Hepatocyte (in vitro differentiated cells): ENCODE results near the gene ITPR3. TPM values are rescaled to one million over a fixed set of nuclear protein-coding genes. Genes with fewer than 3 reads are reported as not detected.

ENCODE experiments used
- DNase-seq: peaks from one replicate; pipeline ENCODE4 v3.0.0-alpha.2; 2016; ENCODE audit warnings: low spot score
- H2AFZ ChIP-seq: fragments of 200-600 bp; sonication (generic); 2 replicates; pipeline ENCODE4 v1.6.0; 2016; ENCODE audit warnings: antibody characterized with exemption, mild to moderate bottlenecking
- H3K27ac ChIP-seq: fragments of 200-600 bp; sonication (generic); 2 replicates; pipeline ENCODE4 v1.5.1; 2016; ENCODE audit warnings: mild to moderate bottlenecking
- H3K27me3 ChIP-seq: fragments of 200-600 bp; sonication (generic); 2 replicates; pipeline ENCODE4 v1.6.1; 2016
- H3K36me3 ChIP-seq: fragments of 200-600 bp; sonication (generic); replicated peaks from 2 replicates; pipeline ENCODE4 v1.5.1; 2016; ENCODE audit warnings: low read depth; ENCODE audit not compliant: insufficient read depth
- H3K4me1 ChIP-seq: fragments of 200-600 bp; sonication (generic); 2 replicates; pipeline ENCODE4 v1.5.1; 2016; ENCODE audit warnings: mild to moderate bottlenecking, moderate library complexity; ENCODE audit not compliant: insufficient read depth
- H3K4me2 ChIP-seq: fragments of 200-600 bp; sonication (generic); 2 replicates; pipeline ENCODE4 v1.6.0; 2016
- H3K4me3 ChIP-seq: fragments of 200-600 bp; sonication (generic); 2 replicates; pipeline ENCODE4 v1.5.1; 2016; ENCODE audit warnings: mild to moderate bottlenecking
- H3K79me2 ChIP-seq: fragments of 200-600 bp; sonication (generic); 2 replicates; pipeline ENCODE4 v1.6.0; 2017; ENCODE audit warnings: mild to moderate bottlenecking
- H3K9me2 ChIP-seq: fragments of 200-600 bp; sonication (generic); replicated peaks from 2 replicates; pipeline ENCODE4 v1.6.0; 2017; ENCODE audit warnings: mild to moderate bottlenecking; ENCODE audit not compliant: insufficient read depth
- H3K9me3 ChIP-seq: fragments of 200-600 bp; sonication (generic); 2 replicates; pipeline ENCODE4 v1.5.1; 2016; ENCODE audit warnings: low read depth, mild to moderate bottlenecking
- H4K20me1 ChIP-seq: fragments of 200-600 bp; sonication (generic); 2 replicates; pipeline ENCODE4 v1.6.0; 2016; ENCODE audit warnings: mild to moderate bottlenecking; ENCODE audit not compliant: insufficient read depth, poor library complexity, severe bottlenecking
- CTCF ChIP-seq: fragments of 200-600 bp; sonication (generic); IDR thresholded peaks from 2 replicates; pipeline ENCODE4 v1.5.1; 2016; ENCODE audit warnings: antibody characterized with exemption, mild to moderate bottlenecking; ENCODE audit not compliant: poor library complexity
- EZH2 ChIP-seq: fragments of 200-600 bp; sonication (generic); IDR thresholded peaks from 2 replicates; pipeline ENCODE4 v1.6.1; 2016; ENCODE audit warnings: antibody characterized with exemption, mild to moderate bottlenecking, borderline replicate concordance
- EZH2phosphoT487 ChIP-seq: fragments of 200-600 bp; sonication (generic); IDR thresholded peaks from one replicate; pipeline ENCODE4 v1.6.1; 2018; ENCODE audit warnings: antibody characterized with exemption, mild to moderate bottlenecking, low read depth, moderate library complexity; ENCODE audit not compliant: unreplicated experiment, severe bottlenecking
- WGBS: methylation state at CpG from one replicate; pipeline ENCODE4 v1.1.6; 2016; ENCODE audit warnings: low lambda C conversion rate; ENCODE audit errors: missing lambda C conversion rate; 5-methylcytosine and 5-hydroxymethylcytosine counted together
- polyA plus RNA-seq: library from polyadenylated mRNA; unstranded; fragments of >200 nt; fragmentation: Nextera tagmentation; extraction: Ambion mirVana; gene quantifications from 2 replicates; pipeline ENCODE4 v1.2.1, GENCODE V29; 2016
- total RNA-seq: library from RNA; depleted of rRNA; stranded (reverse); fragments of >200 nt; gene quantifications from 2 replicates; pipeline ENCODE4 v1.2.3, GENCODE V29; 2014

The ITPR3 gene
- total and polyA plus RNA-seq, 2 experiments from 2014 or later: 16.5 to 39.6 TPM

- H3K79me2 ChIP-seq: peaks cover 16% of the 10 kb centered on the region
- H3K9me3 ChIP-seq: no peaks in the 10 kb centered on the region
- H3K9me2 ChIP-seq: no peaks in the 10 kb centered on the region
- H3K4me2 ChIP-seq: no peak overlapping the region
- H3K36me3 ChIP-seq: no peaks in the 10 kb centered on the region
- no peak overlapping the region for H3K27ac ChIP-seq
- H3K4me1 ChIP-seq: peaks cover 28% of the 10 kb centered on the region
- no peak overlapping the region for H2AFZ ChIP-seq
- H4K20me1 ChIP-seq: no peaks in the 10 kb centered on the region
- no peak for DNase-seq
- no peaks in the 10 kb centered on the region for H3K27me3 ChIP-seq
- TF ChIP-seq EZH2phosphoT487: no peak
- no peak for TF ChIP-seq EZH2
- no peak for TF ChIP-seq CTCF
- no peak overlapping the region for H3K4me3 ChIP-seq
- WGBS: 98% methylated on average over 3 of the region's 3 CpGs
Observed at GRCh38 chr6:33712914-33713313, 91.8 kb downstream of the ITPR3 start.

GRCh38 chr6:33713786-33714185 is 92.7 kb downstream of the ITPR3 start:
- no peaks in the 10 kb centered on the region for H3K36me3 ChIP-seq
- H3K9me3 ChIP-seq: no peaks in the 10 kb centered on the region
- H4K20me1 ChIP-seq: no peaks in the 10 kb centered on the region
- no peak overlapping the region for H3K27ac ChIP-seq
- no peaks in the 10 kb centered on the region for H3K9me2 ChIP-seq
- 89% methylated on average over 2 of the region's 2 CpGs for WGBS
- no peak overlapping the region for H2AFZ ChIP-seq
- no peak overlapping the region for H3K4me2 ChIP-seq
- peaks cover 16% of the 10 kb centered on the region for H3K79me2 ChIP-seq
- H3K4me3 ChIP-seq: no peak overlapping the region
- TF ChIP-seq CTCF (no peak), EZH2phosphoT487 (no peak), EZH2 (no peak)
- DNase-seq: no peak
- H3K4me1 ChIP-seq: peaks cover 28% of the 10 kb centered on the region
- no peaks in the 10 kb centered on the region for H3K27me3 ChIP-seq

GRCh38 chr6:33714385-33715040 is 93.4 kb downstream of the ITPR3 start:
- WGBS: 91% methylated on average over 7 of the region's 7 CpGs
- H3K27ac ChIP-seq: no peak overlapping the region
- H3K4me1 ChIP-seq: peaks cover 28% of the 10 kb centered on the region
- H3K79me2 ChIP-seq: peaks cover 16% of the 10 kb centered on the region
- TF ChIP-seq EZH2phosphoT487: no peak
- no peak for TF ChIP-seq EZH2
- no peak for TF ChIP-seq CTCF
- H3K9me3 ChIP-seq: no peaks in the 10 kb centered on the region
- no peaks in the 10 kb centered on the region for H4K20me1 ChIP-seq
- no peak overlapping the region for H3K4me2 ChIP-seq
- no peaks in the 10 kb centered on the region for H3K27me3 ChIP-seq
- no peak for DNase-seq
- H3K4me3 ChIP-seq: no peak overlapping the region
- no peak overlapping the region for H2AFZ ChIP-seq
- H3K9me2 ChIP-seq: no peaks in the 10 kb centered on the region
- H3K36me3 ChIP-seq: no peaks in the 10 kb centered on the region
